SK-N-SH treated with all-trans-retinoic acid at 6 μM for 48 hours (cell line): ENCODE results near the gene C11orf91.

ENCODE experiments used
- GLIS3 ChIP-seq: fragments of 250-450 bp; sonication (Bioruptor Pico); IDR thresholded peaks from 2 replicates; pipeline ENCODE4 v1.5.0; 2020; ENCODE audit warnings: mild to moderate bottlenecking, moderate library complexity
- ZFP30 ChIP-seq: fragments of 450-650 bp; formaldehyde crosslinking; IDR thresholded peaks from 2 replicates; pipeline ENCODE4 v1.5.0; 2022; ENCODE audit warnings: mild to moderate bottlenecking, moderate library complexity
- ZNF70 ChIP-seq: fragments of 450-650 bp; formaldehyde crosslinking; IDR thresholded peaks from 2 replicates; pipeline ENCODE4 v1.5.0; 2020; ENCODE audit warnings: mild to moderate bottlenecking, moderate library complexity
- ZNF8 ChIP-seq: fragments of 450-650 bp; formaldehyde crosslinking; IDR thresholded peaks from 2 replicates; pipeline ENCODE4 v1.5.0; 2020; ENCODE audit warnings: mild to moderate bottlenecking, moderate library complexity

DNA sequence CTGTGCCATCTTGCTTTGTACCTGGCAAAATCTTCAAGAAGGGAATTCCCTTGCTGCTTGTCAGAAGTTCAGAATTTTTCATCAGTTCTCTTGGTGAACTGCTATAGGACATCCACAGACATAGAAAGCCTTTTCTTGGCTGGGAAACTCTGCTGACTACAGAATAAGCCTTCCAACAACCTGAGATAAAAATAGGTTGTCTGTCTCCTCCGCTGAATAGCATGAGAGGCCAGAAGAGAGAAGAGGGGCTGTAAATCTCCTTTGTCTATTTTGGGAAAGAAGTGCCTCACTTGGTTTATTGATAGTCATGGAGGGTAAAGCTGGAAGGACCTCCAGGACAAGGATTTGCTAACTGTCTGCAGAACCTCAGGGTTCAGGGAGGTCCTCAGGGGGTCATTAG, 48.2 kb downstream of the C11orf91 start:
- TF ChIP-seq GLIS3 (CRISPR knock-in tag), result no peak
- TF ChIP-seq ZNF8 (CRISPR knock-in tag), result no peak
- no peak for TF ChIP-seq ZNF70 (CRISPR knock-in tag)
- no peak for TF ChIP-seq ZFP30
